Neural progenitor cell (in vitro differentiated cells): ENCODE data around the gene PRCD. TPM values are rescaled to one million over a fixed set of nuclear protein-coding genes. Genes with fewer than 3 reads are reported as not detected.

ENCODE experiments used
- DNase-seq: peaks from one replicate; pipeline ENCODE4 v3.0.0-alpha.2; 2016; ENCODE audit warnings: low spot score
- H2AFZ ChIP-seq: fragments of 200-600 bp; sonication (generic); replicated peaks from 2 replicates; pipeline ENCODE4 v1.6.1; 2016; ENCODE audit warnings: antibody characterized with exemption
- H3F3A ChIP-seq: fragments of 200-600 bp; sonication (generic); 2 replicates; pipeline ENCODE4 v1.6.1; 2016; ENCODE audit warnings: antibody characterized with exemption, low read depth
- H3K27ac ChIP-seq: fragments of 200-600 bp; sonication (generic); 2 replicates; pipeline ENCODE4 v1.5.1; 2016; ENCODE audit warnings: mild to moderate bottlenecking
- H3K27me3 ChIP-seq: fragments of 200-600 bp; sonication (generic); 2 replicates; pipeline ENCODE4 v1.6.1; 2016; ENCODE audit warnings: mild to moderate bottlenecking, moderate library complexity
- H3K36me3 ChIP-seq: fragments of 200-600 bp; sonication (generic); 2 replicates; pipeline ENCODE4 v1.5.1; 2016
- H3K4me1 ChIP-seq: fragments of 200-600 bp; sonication (generic); 2 replicates; pipeline ENCODE4 v1.6.1; 2016; ENCODE audit warnings: mixed run types
- H3K4me2 ChIP-seq: fragments of 200-600 bp; sonication (generic); 2 replicates; pipeline ENCODE4 v1.6.1; 2016
- H3K4me3 ChIP-seq: fragments of 200-600 bp; sonication (generic); 2 replicates; pipeline ENCODE4 v1.5.1; 2016
- H3K79me2 ChIP-seq: fragments of 200-600 bp; sonication (generic); 2 replicates; pipeline ENCODE4 v1.6.1; 2016; ENCODE audit warnings: low read depth
- H3K9ac ChIP-seq: fragments of 200-600 bp; sonication (generic); 2 replicates; pipeline ENCODE4 v1.6.1; 2016
- H3K9me3 ChIP-seq: fragments of 200-600 bp; sonication (generic); 2 replicates; pipeline ENCODE4 v1.5.1; 2016; ENCODE audit warnings: low read depth
- H4K20me1 ChIP-seq: fragments of 200-600 bp; sonication (generic); 2 replicates; pipeline ENCODE4 v1.6.1; 2016; ENCODE audit warnings: low read depth
- H3K27ac Mint-ChIP-seq: 3 replicates; pipeline ENCODE4 v1.8.0; 2021; ENCODE audit warnings: mixed read lengths
- H3K27me3 Mint-ChIP-seq: 2 replicates; pipeline ENCODE4 v1.8.0; 2022; ENCODE audit warnings: low read depth, mild to moderate bottlenecking, inconsistent platforms, moderate library complexity, mixed read lengths; ENCODE audit not compliant: insufficient read depth
- H3K36me3 Mint-ChIP-seq: 3 replicates; pipeline ENCODE4 v1.8.0; 2021; ENCODE audit warnings: mixed read lengths
- H3K4me1 Mint-ChIP-seq: 3 replicates; pipeline ENCODE4 v1.8.0; 2021; ENCODE audit warnings: mixed read lengths
- H3K4me3 Mint-ChIP-seq: 3 replicates; pipeline ENCODE4 v1.8.0; 2021; ENCODE audit warnings: mild to moderate bottlenecking, moderate library complexity, mixed read lengths
- H3K9me3 Mint-ChIP-seq: 3 replicates; pipeline ENCODE4 v1.8.0; 2020; ENCODE audit warnings: mixed read lengths
- CTCF ChIP-seq: fragments of 200-600 bp; sonication (generic); IDR thresholded peaks from 2 replicates; pipeline ENCODE4 v1.5.1; 2017; ENCODE audit warnings: antibody characterized with exemption, mild to moderate bottlenecking
- EZH2 ChIP-seq: fragments of 200-600 bp; sonication (generic); IDR thresholded peaks from 2 replicates; pipeline ENCODE4 v1.6.1; 2017; ENCODE audit warnings: antibody characterized with exemption, mild to moderate bottlenecking, moderate library complexity
- EZH2phosphoT487 ChIP-seq: fragments of 200-600 bp; sonication (generic); IDR thresholded peaks from 2 replicates; pipeline ENCODE4 v1.6.1; 2017; ENCODE audit warnings: antibody characterized with exemption
- total RNA-seq: library from RNA; depleted of rRNA; stranded (reverse); fragments of >200 nt; gene quantifications from 2 replicates; pipeline ENCODE4 v1.2.3, GENCODE V29; 2015; ENCODE audit warnings: low replicate concordance

The PRCD gene
- total RNA-seq, 1 donor from 2014 or later = not detected

- Histone ChIP-seq H3K9ac (no peak overlapping the region), H3K79me2 (no peaks in the 10 kb centered on the region), H3K4me1 (peaks cover 27% of the 10 kb centered on the region), H3K27me3 (peaks cover 19% of the 10 kb centered on the region), H3K27ac (no peak overlapping the region), H3K4me2 (peak overlapping the region; percentile 81), H3K4me3 (peak overlapping the region; percentile 80), H3K9me3 (no peaks in the 10 kb centered on the region), H3F3A (peaks cover 5% of the 10 kb centered on the region), H3K36me3 (no peaks in the 10 kb centered on the region), H2AFZ (peak overlapping the region; percentile 58), H4K20me1 (peaks cover 14% of the 10 kb centered on the region)
- H3K9me3 Mint-ChIP-seq = no peaks in the 10 kb centered on the region
- H3K36me3 Mint-ChIP-seq = no peaks in the 10 kb centered on the region
- peak overlapping the region; percentile 84 for H3K4me3 Mint-ChIP-seq
- no peak for TF ChIP-seq EZH2phosphoT487
- TF ChIP-seq EZH2 = no peak
- no peak for TF ChIP-seq CTCF
- H3K27me3 Mint-ChIP-seq = peaks cover 24% of the 10 kb centered on the region
- no peak overlapping the region for H3K27ac Mint-ChIP-seq
- no peak for DNase-seq
- peaks cover 29% of the 10 kb centered on the region for H3K4me1 Mint-ChIP-seq
Measured at GRCh38 chr17:76501827-76502307, 38.0 kb upstream of the PRCD start.

GRCh38 chr17:76502341-76503211 lies 37.3 kb upstream of the PRCD start:
- Mint-ChIP-seq H3K9me3 (no peaks in the 10 kb centered on the region), H3K4me1 (peaks cover 26% of the 10 kb centered on the region), H3K27ac (no peak overlapping the region), H3K4me3 (peak overlapping the region; percentile 84), H3K27me3 (peaks cover 21% of the 10 kb centered on the region), H3K36me3 (no peaks in the 10 kb centered on the region)
- Histone ChIP-seq H3K79me2 (no peaks in the 10 kb centered on the region), H3F3A (peaks cover 5% of the 10 kb centered on the region), H3K4me1 (peaks cover 27% of the 10 kb centered on the region), H3K4me2 (no peak overlapping the region), H3K27me3 (peaks cover 25% of the 10 kb centered on the region), H4K20me1 (peaks cover 10% of the 10 kb centered on the region), H3K27ac (no peak overlapping the region), H3K9me3 (no peaks in the 10 kb centered on the region), H3K9ac (no peak overlapping the region), H3K36me3 (no peaks in the 10 kb centered on the region), H2AFZ (no peak overlapping the region), H3K4me3 (no peak overlapping the region)
- TF ChIP-seq EZH2phosphoT487 (no peak), CTCF (no peak), EZH2 (no peak)
- DNase-seq = no peak

- no peaks in the 10 kb centered on the region for H3K79me2 ChIP-seq
- H3K36me3 ChIP-seq = no peaks in the 10 kb centered on the region
- peaks cover 34% of the 10 kb centered on the region for H3K27me3 ChIP-seq
- peak; percentile 33 for DNase-seq
- no peak overlapping the region for H3K4me3 ChIP-seq
- no peak overlapping the region for H3K27ac ChIP-seq
- H3K9me3 ChIP-seq = no peaks in the 10 kb centered on the region
- Mint-ChIP-seq H3K9me3 (no peaks in the 10 kb centered on the region), H3K36me3 (no peaks in the 10 kb centered on the region), H3K27ac (peak overlapping the region; percentile 70), H3K27me3 (peaks cover 18% of the 10 kb centered on the region), H3K4me3 (no peak overlapping the region), H3K4me1 (peaks cover 16% of the 10 kb centered on the region)
- peaks cover 10% of the 10 kb centered on the region for H3F3A ChIP-seq
- H3K4me1 ChIP-seq = peaks cover 16% of the 10 kb centered on the region
- TF ChIP-seq EZH2phosphoT487 = no peak
- no peak for TF ChIP-seq CTCF
- no peak for TF ChIP-seq EZH2
- H3K4me2 ChIP-seq = no peak overlapping the region
- no peak overlapping the region for H3K9ac ChIP-seq
- peaks cover 9% of the 10 kb centered on the region for H4K20me1 ChIP-seq
- H2AFZ ChIP-seq = no peak overlapping the region
Measured at GRCh38 chr17:76504117-76504516, 35.7 kb upstream of the PRCD start.
